NCI-H2196 (cell line): ENCODE measurements around the gene SRSF7.
"Not testable (repeated sequence)": the region's sequence is repeated elsewhere in the genome, so short reads cannot be mapped to it uniquely, and the experiment has no call there.

Source experiments
- DNase-seq: peaks from one replicate; lab custom pipeline; 2025; ENCODE audit not compliant: unreplicated experiment; lab: John Stamatoyannopoulos, UW

Gene SRSF7

GRCh38 chr2:38703336-38703735, 47.8 kb downstream of the SRSF7 start:
- DNase-seq = not testable (repeated sequence)

- no peak for DNase-seq
Observed at GRCh38 chr2:38702413-38702812, 48.7 kb downstream of the SRSF7 start.

- DNase-seq = no peak
Observed at GRCh38 chr2:38701542-38701941, 49.6 kb downstream of the SRSF7 start.

DNA sequence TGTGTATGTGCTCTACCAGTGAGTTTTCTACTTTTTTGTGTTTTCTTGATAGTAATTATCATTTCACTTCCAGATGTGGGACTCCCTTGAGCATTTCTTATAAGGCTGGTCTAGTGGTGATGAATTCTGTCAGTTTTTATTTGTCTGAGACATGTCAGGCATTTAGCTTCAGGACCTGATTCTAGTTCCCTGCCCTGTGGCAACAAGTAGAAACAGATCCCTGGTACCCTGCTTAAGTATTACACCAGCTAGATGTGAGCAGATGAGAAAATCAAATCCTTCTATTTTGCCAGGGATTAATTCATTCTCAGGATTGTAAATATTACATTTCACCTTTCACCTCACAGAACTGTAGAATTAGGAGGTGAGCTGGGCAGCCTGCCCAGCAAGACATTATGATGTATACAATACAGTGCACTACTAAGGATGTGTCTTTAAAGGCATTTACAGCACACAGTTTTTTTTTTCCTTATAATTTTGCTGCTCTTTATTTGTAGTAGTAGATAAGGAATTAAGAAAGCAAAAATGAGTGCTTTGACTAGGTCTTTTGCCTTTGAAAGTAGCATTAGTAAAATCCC, 50.2 kb downstream of the SRSF7 start:
- DNase-seq = no peak

DNA sequence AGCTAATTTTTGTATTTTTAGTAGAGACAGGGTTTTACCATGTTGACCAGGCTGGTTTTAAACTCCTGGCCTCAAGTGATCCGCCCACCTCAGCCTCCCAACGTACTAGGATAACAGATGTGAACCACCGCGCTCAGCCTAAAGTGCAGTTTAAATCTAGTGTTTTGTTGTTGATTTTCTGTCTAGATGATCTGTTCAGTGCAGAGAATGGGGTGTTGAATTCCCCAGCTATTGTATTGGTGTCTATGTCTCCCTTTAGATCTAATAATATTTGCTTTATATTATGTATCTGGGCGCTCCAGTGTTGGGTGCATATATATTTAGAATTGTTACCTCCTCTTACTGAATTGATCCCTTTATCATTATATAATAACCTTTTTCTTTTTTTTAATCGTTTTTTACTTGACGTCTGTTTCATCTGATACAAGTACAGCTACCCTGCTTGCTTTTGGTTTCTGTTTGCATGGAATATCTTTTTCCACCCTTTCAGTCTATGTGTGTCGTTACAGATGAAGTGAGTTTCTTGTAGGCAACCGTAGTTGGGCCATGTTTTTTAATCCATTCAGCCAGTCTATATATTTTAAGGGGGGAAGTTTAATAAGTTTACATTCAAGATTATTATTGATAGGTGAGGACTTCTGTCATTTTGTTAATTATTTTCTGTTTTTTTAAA, 50.9 kb downstream of the SRSF7 start:
- no peak for DNase-seq

DNA sequence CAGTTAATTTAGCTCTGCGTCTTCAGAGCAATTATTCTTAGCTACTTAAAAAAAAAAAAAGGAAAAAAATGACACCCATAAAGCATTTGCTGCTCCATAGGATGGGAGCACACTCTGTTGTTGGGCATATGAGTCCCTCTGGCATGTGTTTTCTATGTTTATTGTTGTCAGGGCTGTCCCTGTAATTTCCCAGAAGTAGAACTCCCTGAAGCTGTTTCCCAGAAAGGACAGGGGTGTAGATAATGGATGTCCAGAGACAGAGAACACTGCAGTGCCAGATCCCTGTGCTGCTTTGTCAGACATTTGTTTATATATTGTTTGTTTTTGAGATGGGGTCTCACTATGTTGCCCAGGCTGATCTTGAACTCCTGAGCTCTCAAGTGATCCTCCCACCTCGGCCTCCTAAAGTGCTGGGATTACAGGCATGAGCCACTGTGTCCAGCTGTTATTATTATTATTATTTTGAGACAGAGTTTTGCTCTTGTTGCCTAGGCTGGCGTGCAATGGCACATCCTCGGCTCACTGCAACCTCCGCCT, 52.6 kb downstream of the SRSF7 start:
- no peak for DNase-seq

- DNase-seq = no peak
Observed at GRCh38 chr2:38697116-38697840, 53.9 kb downstream of the SRSF7 start.
